ENCODE measurements around the gene NCDN.

The NCDN gene

DNA sequence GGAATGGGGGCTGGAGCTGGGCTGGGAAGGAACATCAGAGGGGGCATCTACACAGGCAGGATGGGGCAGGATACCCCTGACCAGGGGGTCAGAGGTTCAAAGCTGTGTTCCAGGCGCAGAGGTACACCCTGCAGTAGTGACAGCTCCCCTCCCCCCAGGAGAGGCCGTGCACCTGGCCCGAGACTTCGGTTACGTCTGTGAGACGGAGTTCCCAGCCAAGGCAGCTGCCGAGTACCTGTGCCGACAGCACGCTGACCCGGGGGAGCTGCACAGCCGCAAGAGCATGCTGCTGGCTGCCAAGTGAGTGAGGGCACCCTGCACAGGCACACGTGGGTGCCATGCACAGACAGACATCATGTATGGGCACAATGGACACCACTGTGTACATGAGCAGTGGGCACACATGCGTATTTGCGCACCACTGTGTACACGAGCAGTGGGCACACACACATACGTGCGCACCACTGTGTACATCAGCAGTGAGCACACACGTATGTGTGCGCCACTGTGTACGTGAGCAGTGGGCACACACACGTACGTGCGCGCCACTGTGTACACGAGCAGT is 33.0 kb downstream of the NCDN start:
- DNase-seq (ENCODE audit: low read depth in 2 of 2), result no peak

DNA sequence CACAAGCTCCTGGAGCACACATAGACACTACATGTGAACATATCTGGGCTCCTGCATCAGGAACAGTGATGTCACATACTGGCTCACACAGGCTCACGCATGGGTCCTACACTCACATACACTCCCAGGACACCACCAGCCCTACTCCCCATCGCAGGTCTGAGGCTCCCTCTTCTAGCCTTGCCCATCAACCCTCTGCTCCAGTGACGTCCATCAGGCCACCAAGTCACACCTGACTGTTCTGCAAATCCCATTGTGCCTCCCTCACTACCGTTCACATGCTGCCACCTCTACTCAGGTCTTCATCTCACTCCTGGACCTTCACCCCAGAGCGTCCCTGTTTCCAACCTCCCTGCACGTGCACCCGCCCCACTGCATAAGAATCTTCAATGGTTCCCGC is 33.6 kb downstream of the NCDN start:
- no peak for DNase-seq (ENCODE audit: low read depth in 2 of 2)

DNA sequence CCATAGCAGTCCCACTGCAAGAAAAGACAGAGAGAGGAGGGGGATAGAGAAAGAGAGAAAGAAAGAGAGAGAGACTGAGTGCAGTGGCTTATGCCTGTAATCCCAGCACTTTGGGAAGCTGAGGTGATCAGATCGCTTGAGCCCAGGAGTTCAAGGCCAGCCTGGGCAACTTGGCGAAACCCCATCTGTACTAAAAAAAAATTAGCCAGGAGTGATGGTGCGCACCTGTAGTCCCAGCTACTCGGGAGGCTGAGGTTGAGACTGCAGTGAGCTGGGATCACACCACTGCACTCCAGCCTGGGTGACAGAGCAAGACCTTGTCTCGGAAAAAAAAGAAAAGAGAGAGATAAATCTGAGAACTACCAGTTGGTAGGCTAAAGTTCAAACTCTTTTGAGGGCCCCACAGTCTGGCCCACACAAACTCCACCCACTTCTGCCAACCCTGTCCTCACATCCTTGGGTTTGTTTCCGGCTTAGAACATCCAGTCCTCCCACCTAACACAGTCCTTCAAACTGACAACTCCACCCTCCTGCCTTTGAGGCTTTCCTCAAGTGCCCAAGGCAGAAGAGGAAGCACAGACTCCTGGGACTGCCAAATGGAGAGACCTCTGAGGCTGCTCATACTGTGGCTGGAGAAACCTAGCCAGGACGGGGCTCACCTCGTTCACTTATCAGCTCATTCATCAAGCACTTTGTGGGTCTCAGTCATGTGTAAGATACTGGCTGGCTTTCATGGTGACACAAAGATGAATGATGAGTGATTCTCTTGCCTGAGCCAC is 35.6 kb downstream of the NCDN start:
- no peak for DNase-seq (ENCODE audit: low read depth in 2 of 2)

DNA sequence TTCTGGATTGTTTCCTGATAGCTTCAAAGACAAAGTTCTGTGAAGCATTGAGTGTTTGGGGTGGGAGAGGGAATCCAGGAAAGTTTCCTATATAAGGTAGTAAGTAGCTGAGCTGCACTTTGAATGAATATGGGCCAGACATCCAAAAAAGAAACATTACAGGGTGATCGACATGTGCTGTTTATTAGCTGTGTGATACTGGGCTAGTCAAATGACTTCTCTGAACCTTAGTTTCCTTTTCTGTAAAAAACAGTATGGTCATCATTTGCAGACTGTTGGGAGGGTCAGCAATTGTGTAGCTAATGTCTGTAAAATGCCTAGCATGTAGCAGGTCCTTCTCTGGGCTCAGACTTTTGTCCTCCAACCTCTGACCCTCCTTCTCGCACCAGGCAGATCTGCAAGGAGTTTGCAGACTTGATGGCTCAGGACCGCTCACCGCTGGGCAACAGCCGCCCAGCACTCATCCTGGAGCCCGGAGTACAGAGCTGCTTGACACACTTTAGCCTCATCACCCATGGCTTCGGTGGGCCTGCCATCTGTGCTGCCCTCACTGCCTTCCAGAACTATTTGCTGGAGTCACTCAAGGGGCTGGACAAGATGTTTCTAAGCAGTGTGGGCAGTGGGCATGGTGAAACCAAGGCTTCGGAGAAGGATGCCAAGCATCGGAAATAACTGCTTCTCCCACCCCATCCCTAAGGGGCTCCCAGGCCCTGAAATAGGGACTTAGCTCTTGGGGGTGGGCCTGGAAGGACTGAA is 36.6 kb downstream of the NCDN start:
- DNase-seq (ENCODE audit: low read depth in 2 of 2), result no peak

DNA sequence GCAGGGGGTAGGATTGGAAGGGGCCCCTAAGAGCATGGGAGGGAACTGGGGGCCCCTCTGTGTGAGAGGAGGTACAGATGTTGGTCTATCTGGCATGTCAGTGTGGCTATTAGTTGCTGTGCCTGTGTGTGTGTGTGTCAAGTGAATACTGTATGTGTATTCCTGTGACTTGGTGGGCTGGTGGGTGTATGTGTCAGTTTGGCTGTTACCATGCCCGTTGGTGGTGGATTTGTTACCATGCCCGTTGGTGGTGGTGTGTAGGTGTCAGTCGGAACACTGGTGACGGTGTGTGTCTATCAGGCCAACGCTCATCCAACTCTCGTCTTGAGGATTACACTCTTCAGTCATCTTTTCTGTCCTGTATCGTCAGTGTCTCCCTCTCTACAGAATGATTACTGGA is 38.1 kb downstream of the NCDN start:
- no peak for DNase-seq (ENCODE audit: low read depth in 2 of 2)

DNA sequence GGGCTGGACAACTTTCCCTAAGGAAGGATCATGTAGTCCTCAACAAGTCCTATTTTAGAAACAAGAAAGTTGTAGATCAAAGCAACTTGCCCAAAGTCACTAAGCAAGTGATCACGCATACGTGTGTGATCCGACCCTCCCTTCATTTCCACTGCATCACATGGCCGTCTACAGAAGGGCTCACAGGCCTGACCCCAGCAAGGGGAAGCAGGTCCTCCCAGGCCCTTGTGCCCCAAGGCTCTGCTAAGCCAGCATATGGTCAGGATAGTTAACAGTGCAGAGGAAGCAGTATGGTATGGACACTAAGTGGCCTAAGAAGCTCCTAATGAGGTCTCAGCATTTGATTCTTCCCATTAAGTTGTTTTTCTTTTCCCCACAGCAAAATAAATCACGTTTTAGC is 40.3 kb downstream of the NCDN start:
- no peak for DNase-seq (ENCODE audit: low read depth in 2 of 2)

DNA sequence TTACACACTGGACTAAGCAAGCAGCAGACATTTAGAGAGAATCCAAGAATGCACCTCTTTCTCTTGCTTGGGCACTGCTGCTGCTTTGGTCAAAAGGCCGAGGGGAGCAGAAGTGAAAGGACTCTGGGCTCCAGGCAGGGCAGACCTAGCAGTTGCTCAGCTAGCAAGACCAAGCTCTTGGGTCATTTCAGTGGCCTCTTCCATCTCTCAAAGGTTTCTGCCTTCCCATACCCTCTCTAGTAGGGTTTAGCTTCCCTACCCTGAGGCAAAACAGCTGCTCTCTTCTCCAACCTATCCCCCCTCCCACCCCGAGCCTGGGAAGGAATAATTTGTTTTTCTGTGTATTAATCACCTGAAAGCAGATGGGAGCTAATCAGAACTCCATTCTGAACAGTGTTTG is 41.3 kb downstream of the NCDN start:
- DNase-seq (ENCODE audit: low read depth in 2 of 2), result no peak

DNA sequence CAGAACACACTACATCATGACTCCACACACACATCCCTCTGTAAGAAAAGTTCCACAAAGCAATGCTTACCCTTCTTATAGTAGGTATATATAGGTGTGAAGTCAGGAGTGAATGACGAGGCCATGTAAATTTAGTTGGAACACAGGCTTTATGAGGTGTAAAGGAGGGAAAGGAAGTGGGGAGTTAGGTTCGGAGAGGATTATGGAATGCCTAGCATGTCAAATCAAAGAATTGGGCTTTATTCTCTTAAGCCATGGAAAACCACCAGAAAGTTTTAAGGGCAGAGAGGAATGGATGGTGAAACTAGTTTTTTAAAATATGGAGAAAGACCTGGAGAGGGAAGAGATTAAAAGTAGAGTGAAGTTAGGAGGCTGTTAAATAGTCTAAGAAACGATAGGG is 41.8 kb downstream of the NCDN start:
- no peak for DNase-seq (ENCODE audit: low read depth in 2 of 2)

DNA sequence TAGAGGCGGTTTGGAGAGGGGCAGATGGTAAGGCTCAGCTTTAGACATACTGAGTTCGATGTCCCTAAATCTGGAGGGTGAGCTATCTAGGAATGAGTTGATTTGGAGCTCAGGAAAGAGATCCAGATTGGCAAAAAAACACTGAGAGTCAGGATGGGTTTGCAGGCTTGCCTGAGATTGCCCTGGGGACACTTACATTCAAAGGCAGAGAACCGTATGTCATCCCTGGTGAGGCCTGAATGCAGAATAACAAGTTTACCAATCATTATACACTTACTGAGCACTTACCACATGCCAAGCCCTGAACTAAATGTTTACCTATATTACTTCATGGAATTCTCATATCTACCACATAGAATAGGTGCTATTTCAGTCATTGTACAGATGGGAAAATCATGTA is 43.0 kb downstream of the NCDN start:
- no peak for DNase-seq (ENCODE audit: low read depth in 2 of 2)

DNA sequence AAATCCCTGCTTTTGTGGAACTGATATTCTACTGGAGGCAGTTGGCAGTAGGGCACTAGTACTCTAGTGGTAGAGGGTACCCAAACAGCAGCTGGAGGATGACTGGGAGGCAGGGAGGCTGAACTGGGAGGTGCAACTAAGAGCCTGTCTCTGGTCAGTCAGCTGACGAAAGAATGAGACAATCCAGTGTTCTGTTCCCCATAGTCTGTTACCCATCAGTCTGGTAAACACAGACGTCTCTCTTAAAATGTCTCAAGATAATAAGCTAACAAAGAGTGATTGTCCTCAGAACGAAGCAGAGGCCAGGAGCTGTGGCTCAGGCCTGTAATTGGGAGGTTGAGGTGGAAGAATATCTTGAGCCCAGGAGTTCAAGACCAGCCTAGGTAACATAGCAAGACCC is 45.9 kb downstream of the NCDN start:
- no peak for DNase-seq (ENCODE audit: low read depth in 2 of 2)

DNA sequence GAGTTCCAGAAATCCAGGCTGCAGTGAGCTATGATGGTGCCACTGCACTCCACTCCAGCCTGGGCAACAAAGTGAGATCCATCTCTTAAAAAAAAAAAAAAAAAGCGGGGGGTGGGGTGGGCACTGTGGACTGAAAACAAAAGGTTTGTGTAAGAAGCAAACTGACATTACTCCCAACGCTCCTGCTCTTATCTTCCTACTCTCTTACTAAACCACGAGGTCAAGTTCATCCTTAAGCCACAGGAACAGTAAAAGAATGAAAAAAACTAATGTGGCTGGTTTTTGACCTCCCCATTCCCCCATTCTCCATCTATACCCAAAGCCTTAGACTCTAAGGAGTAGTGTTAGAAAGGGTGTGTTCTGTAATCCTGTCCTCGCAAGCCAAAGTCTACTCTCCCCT is 46.3 kb downstream of the NCDN start:
- DNase-seq (ENCODE audit: low read depth in 2 of 2), result no peak

DNA sequence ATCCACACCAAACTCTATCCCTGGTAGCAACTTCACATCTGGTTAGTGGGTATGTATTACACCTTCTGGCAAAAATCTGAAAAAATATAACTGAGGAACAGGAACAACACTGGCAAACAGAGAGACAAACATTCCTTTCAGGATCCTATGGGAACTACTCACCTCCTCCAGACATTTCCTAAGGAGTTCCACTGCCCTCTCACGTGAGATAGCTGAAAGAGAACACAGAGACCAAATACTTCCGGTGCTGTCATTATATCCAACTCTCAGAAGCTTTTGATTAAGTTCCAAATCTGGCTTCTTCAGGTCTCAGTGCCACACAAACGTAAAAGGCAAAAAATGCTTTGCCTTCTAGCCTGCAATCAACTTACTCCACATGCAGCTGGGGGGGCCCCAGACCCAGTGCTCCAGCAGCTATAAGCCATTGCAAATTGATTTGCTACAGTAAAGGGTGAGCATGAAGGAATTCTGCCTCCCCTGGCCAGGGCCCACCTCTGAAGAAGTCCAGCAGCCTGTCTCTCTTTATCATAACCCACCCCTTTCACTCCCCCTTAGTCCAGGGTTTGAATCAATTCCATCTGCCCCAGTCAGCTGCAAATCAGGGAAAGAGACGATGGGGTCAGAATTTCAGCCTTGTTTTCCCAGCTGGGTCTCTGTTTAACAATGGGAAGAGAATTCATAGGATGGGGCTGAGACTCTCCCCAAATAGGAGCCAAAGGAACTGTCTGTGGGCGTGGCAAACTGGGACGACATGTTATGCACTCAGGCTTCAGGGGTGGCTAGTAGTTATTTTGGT is 47.7 kb downstream of the NCDN start:
- no peak for DNase-seq (ENCODE audit: low read depth in 2 of 2)

DNA sequence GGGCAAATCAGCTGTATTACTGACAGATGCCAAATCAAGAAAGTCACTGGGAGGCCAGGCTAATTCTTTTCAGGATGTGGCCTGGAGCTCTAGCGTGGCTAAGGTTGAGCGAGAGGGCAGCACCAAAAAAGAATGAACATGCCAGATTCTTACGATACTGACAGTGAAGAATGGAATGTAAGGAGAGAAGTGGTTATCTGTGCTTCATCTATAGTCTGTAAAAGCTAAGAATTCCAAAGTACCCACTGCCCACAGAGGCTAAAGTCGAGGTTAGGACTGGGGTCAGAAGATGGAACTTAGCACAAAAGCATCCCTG is 48.2 kb downstream of the NCDN start:
- no peak for DNase-seq (ENCODE audit: low read depth in 2 of 2)

DNA sequence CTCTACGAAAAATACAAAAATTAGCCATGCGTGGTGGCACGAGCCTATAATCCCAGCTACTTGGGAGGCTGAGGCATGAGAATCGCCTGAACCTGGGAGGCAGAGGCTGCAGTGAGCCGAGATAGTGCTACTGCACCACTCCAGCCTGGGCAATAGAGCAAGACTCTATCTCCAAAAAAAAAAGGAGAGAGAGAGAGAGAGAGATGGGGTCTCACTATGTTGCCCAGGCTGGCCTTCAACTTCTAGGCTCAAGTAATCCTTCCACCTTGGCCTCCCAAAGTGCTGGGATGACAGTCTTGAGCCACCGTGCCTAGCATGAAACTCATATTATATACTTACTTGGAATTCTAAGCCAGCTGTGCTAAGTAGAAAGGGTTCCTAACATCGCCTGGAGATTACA is 54.1 kb downstream of the NCDN start:
- DNase-seq (ENCODE audit: low read depth in 2 of 2), result no peak

DNA sequence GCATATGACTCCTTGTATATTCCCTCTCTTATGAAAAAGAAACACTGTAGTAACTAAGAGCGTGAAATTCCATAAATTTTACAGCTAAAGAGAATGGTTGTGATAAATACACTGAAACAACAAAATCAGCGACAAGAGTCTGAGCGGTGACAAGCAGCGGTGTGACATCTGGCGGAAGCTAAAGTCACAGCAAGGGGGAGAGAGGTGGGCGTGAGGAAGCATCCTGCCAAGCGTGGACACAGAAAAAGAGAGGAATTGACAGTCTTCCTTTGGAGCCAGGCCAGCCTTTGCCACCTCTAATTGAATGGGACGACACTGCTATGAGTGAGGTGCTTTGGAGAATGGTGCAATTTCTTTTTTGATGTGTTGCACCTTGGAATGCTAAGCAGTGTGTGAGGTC is 57.8 kb downstream of the NCDN start:
- no peak for DNase-seq (ENCODE audit: low read depth in 2 of 2)
